ENCODE results near the gene PPM1N. TPM values are rescaled to one million over a fixed set of nuclear protein-coding genes. Genes with fewer than 3 reads are reported as not detected.

PPM1N gene
- total and polyA plus RNA-seq, 2 of the 4 experiments (the other 2 are of a cell fraction) = 0.90 to 1.6 TPM

DNA sequence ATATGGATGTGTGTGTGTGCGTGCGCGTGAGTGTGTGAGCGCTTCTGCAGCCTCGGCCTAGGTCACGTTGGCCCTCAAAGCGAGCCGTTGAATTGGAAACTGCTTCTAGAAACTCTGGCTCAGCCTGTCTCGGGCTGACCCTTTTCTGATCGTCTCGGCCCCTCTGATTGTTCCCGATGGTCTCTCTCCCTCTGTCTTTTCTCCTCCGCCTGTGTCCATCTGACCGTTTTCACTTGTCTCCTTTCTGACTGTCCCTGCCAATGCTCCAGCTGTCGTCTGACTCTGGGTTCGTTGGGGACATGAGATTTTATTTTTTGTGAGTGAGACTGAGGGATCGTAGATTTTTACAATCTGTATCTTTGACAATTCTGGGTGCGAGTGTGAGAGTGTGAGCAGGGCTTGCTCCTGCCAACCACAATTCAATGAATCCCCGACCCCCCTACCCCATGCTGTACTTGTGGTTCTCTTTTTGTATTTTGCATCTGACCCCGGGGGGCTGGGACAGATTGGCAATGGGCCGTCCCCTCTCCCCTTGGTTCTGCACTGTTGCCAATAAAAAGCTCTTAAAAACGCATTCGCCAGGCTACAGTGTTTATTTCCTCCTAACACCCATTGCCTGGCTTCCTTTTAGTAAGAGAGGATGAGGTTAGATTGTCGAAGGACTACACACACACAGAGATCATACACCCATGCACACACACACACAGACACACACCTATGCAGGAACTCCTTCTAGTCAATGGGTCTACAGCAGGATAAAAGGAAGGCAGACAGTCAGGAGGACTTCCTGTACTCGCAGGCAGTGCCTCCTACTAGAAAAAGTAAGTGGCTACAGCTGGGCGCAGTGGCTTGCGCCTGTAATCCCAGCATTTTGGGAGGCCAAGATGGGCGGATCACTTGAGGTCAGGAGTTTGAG lies 23.4 kb upstream of the PPM1N start:
- dilution Hi-C loops (cut with HindIII; ENCODE audit: low sequenced_read_pairs, unreplicated experiment) = no loop called here
- ChIA-PET POLR2A (ENCODE audit: unreplicated experiment) (no interaction called here), CTCF (interaction anchor here (1.3 to 1.6 kb wide), 2 partner anchors 11 to 35 kb away, joined by 4 to 7 read pairs; no protein-coding TSS in a partner anchor)

More for the DNA sequence above, 23.4 kb upstream of the PPM1N start:
- Histone ChIP-seq H3K9me3 (ENCODE audit: control insufficient read depth, insufficient read depth, low read length) (no peaks in the 10 kb centered on the region), H3K18ac (ENCODE audit: low read depth, low read length) (no peak overlapping the region), H3K4me1 (ENCODE audit: control insufficient read depth, insufficient read depth, low read length) (peaks cover 14% of the 10 kb centered on the region), H3K23ac (ENCODE audit: low read depth, low read length) (peak overlapping the region; percentile 19; the same call in 1 of the 2 replicates), H3K9ac (ENCODE audit: low read depth, low read length) (peak overlapping the region; percentile 55; the same call in 1 of the 2 replicates), H3K4me3 (ENCODE audit: insufficient read depth, low read depth, low read length) (no peak overlapping the region), H3K36me3 (ENCODE audit: control insufficient read depth, insufficient read depth, low read length) (no peaks in the 10 kb centered on the region), H2AK9ac (replicated peaks; ENCODE audit: low read depth, low read length, poor library complexity) (no peak overlapping the region), H2BK15ac (ENCODE audit: low read depth, low read length) (peak overlapping the region; percentile 12; the same call in 1 of the 3 replicates), H2BK120ac (ENCODE audit: low read depth, low read length) (no peak overlapping the region), H4K91ac (ENCODE audit: insufficient read depth, low read depth, low read length) (no peak overlapping the region; the same call in 1 of the 2 replicates), H3K27ac (ENCODE audit: insufficient read depth, low read length) (no peak overlapping the region), H4K8ac (ENCODE audit: low read depth in 2 of 2, low read length in 2 of 2) (peak overlapping the region; percentile 43 to 59), H3K56ac (ENCODE audit: extremely low read depth, insufficient read depth, low read length) (no peak overlapping the region), H4K20me1 (ENCODE audit: insufficient read depth, low read length) (no peaks in the 10 kb centered on the region; the same call in 1 of the 2 replicates), H3K4ac (ENCODE audit: low read depth, low read length) (no peak overlapping the region), H2BK5ac (ENCODE audit: low read depth, low read length, poor library complexity, severe bottlenecking) (no peak overlapping the region), H3K14ac (replicated peaks; ENCODE audit: low read depth, low read length) (peak overlapping the region; percentile 12), H3K79me1 (ENCODE audit: low read depth in 1 of 2, low read length in 2 of 2) (peaks cover 0 to 30% of the 10 kb centered on the region in 2 experiments; a peak in 3 of 4 replicates), H4K5ac (ENCODE audit: low read depth, low read length) (no peak overlapping the region), H3K27me3 (ENCODE audit: control insufficient read depth, insufficient read depth, low read length) (no peaks in the 10 kb centered on the region), H3K9me1 (ENCODE audit: insufficient read depth, low read length) (peaks cover 3% of the 10 kb centered on the region; the same call in 1 of the 2 replicates), H3K4me2 (ENCODE audit: low read depth, low read length) (peak overlapping the region; percentile 28; the same call in 1 of the 2 replicates), H2BK20ac (ENCODE audit: low read depth, low read length) (no peak overlapping the region), H2AFZ (replicated peaks; ENCODE audit: low read length, poor library complexity) (peak overlapping the region; percentile 28), H2AK5ac (ENCODE audit: low read depth, low read length) (no peak overlapping the region)
- no TSS peak for BruUV-seq (replicated peaks)
- in situ Hi-C loops (cut with MboI; ENCODE audit: low sequenced_read_pairs) (loop anchor here (5.0 kb wide), 1 partner anchor 33 kb away; no protein-coding TSS in a partner anchor), intact Hi-C loops (cut with micrococcal nuclease) (no loop called here)
- 61% methylated on average over 5 of the region's 28 CpGs; no CpG with 5 or more reads in 1 of the 2 experiments for WGBS, 2 experiments (ENCODE audit: extremely low coverage in 2 of 2, insufficient read length in 1 of 2)
- ATAC-seq (ENCODE audit: low read depth) = no peak
- peak; percentile 29 for DNase-seq
- TF ChIP-seq CEBPB (IDR thresholded peaks at IDR 0.05; ENCODE audit: low read depth, low read length) (no peak), FOS (IDR thresholded peaks at IDR 0.05; ENCODE audit: low read depth, low read length) (peak; percentile 9; the same call in 1 of the 2 replicates), MAZ (IDR thresholded peaks at IDR 0.05; ENCODE audit: borderline replicate concordance, low read depth, low read length) (no peak), USF2 (IDR thresholded peaks at IDR 0.05; ENCODE audit: low read depth, low read length) (peak; percentile 18), RAD21 (IDR thresholded peaks at IDR 0.05; ENCODE audit: low read length) (no peak), CHD1 (IDR thresholded peaks at IDR 0.05; ENCODE audit: low read depth, low read length) (no peak), NFE2L2 (IDR thresholded peaks at IDR 0.05; ENCODE audit: low read depth, low read length) (peak; percentile 5; the same call in 1 of the 2 replicates)
- TF ChIP-seq, protein P1, sequence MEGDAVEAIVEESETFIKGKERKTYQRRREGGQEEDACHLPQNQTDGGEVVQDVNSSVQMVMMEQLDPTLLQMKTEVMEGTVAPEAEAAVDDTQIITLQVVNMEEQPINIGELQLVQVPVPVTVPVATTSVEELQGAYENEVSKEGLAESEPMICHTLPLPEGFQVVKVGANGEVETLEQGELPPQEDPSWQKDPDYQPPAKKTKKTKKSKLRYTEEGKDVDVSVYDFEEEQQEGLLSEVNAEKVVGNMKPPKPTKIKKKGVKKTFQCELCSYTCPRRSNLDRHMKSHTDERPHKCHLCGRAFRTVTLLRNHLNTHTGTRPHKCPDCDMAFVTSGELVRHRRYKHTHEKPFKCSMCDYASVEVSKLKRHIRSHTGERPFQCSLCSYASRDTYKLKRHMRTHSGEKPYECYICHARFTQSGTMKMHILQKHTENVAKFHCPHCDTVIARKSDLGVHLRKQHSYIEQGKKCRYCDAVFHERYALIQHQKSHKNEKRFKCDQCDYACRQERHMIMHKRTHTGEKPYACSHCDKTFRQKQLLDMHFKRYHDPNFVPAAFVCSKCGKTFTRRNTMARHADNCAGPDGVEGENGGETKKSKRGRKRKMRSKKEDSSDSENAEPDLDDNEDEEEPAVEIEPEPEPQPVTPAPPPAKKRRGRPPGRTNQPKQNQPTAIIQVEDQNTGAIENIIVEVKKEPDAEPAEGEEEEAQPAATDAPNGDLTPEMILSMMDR (conservative IDR thresholded peaks at IDR 0.05; ENCODE audit: low read depth, low read length) = no peak
